ENCODE results near the gene CLDN7.

Gene CLDN7

GRCh38 chr17:7235693-7236665 is 26.3 kb downstream of the CLDN7 start:
- DNase-seq: no peak

- DNase-seq: peak; percentile 45
Measured at GRCh38 chr17:7234083-7234951, 28.0 kb downstream of the CLDN7 start, which contains the start of gene DVL2. Gene DVL2, minus strand, starts transcription at chr17:7234517. Its CDS starts 255 bp downstream, at chr17:7234262.

DNA sequence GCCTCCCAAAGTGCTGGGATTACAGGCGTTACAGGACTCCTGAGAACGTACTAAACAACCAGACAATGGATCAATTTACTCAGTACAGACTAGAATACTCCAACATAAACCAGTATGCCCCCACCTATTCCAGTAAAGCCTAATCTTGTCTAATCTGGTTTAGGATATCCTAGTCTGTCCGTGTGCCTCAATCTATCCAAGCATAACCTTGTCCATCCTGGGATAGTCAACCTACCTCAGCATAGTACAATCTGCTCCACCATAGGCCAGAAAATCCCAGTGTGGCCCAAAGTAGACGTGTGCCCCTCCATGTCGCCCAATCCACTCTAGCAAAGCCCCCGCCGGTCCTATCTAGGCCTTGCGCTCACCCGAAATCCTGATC is 28.6 kb downstream of the CLDN7 start:
- no peak for DNase-seq

GRCh38 chr17:7232114-7232513 is 30.2 kb downstream of the CLDN7 start:
- DNase-seq: no peak

DNA sequence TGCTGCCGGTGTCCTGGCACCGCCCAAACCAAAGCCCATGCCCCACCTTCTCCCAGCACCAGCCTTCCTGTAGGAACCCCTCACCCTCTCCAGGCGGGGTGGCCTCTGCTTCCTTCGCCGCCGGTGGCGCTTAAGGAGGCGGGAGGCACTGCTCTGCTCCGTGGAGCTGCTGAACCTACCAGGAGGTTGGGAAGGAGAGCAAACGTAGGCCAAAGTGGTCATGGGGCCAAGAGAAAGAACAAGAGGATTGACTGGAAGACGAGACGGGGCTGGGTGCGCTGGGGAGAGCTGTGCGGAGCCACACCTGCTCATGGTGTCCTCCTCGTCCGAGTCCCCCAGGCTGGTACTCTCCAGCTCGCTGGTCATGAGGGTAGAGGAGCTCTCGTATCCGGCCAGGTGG is 32.8 kb downstream of the CLDN7 start:
- no peak for DNase-seq

DNA sequence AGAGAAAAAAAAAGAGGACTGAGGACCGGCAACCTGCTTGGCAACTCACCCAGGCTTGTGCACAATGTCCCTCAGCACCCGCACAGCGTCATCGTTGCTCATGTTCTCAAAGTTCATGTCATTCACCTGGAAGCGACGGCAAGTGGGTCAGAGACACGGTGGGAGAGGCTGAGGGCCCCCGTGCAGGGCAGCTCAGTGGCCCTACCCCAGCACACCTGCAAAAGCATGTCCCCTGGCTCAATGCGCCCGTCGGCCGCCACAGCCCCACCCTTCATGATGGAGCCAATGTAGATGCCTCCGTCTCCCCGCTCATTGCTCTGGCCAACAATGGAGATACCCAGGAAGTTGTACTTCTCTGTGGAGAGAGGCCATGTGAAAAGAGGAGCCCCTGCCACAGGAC is 33.4 kb downstream of the CLDN7 start:
- DNase-seq: no peak

DNA sequence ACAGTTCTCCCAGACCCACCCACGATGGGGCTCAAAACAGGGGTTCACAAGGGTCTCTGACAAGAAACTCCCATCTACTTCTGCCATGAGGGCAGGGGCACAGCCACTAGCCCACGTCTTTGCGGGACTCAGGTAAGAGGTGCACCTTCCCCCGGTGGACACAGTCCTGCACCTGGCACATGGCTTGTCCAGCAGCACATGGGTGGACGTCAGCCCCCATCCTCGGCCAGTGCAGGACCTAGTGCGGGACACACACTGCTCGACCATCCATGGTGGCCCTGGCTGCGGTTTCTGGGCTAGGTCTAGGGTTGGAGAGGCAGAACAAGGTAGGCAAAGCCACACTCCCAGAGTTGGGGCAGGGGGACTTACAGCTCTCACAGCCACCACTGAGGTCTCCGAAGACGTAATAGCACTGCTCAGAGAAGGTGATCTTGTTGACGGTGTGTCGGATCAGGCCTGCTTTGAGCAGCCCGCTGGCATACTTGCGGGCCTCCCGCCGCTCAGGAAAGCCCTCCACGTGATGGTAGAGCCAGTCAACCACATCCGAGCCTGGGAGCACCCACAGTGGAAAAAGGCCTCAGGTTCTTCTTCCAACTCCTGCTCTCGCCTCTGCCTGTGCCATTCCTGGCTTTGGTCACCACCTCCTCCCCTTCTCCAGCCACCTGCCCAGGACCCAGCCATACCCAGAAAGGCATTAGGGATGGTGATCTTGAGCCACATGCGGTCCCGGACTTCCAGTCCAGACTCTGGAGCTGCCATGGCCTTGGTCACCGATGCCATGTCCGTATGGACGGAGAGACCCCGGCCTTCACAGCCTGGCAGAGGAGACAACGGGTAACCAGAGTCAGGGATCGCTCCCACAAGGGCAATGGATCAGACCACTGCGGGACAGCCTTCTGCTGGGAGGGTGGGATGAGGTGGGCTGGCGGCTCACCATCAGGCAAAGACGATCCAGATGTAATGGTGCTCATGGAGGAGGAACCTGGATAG is 35.3 kb downstream of the CLDN7 start:
- DNase-seq: no peak

GRCh38 chr17:7225711-7226331 is 36.5 kb downstream of the CLDN7 start:
- no peak for DNase-seq

DNA sequence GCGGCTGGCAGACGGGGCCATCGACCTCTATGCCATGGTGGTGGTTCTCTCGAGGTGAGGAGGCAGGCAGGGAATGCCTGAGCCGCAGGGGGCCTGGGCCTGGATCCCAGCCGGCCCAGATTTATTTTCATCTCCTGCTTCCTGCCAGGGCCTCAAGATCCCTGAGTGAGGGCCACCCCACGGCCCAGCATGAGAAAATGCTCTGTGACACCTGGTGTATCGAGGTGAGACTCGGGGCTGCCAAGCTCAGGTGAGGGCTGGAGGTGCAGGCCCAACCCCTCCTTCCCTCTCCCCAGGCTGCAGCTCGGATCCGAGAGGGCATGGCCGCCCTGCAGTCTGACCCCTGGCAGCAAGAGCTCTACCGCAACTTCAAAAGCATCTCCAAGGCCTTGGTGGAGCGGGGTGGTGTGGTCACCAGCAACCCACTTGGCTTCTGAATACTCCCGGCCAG is 37.6 kb downstream of the CLDN7 start:
- DNase-seq: no peak

DNA sequence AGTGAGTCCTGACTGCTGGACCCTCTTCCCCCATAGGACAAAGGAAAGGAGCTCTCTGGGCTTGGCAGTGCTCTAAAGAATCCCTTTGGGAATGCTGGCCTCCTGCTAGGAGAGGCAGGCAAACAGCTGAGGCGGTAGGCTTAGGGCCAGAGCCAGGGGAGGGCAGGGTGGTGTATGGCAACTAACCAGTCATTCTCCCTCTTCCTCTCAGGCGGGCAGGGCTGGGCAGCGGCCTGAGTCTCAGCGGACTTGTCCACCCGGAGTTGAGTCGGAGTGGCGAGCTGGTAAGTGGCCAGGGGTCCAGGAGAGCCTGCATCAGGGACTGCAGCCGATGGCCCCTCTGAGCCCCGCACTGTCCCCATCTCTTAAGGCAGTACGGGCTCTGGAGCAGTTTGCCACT is 38.2 kb downstream of the CLDN7 start:
- DNase-seq: no peak

GRCh38 chr17:7223375-7223774 is 38.9 kb downstream of the CLDN7 start:
- no peak for DNase-seq

GRCh38 chr17:7222972-7223292 is 39.3 kb downstream of the CLDN7 start:
- DNase-seq: no peak

DNA sequence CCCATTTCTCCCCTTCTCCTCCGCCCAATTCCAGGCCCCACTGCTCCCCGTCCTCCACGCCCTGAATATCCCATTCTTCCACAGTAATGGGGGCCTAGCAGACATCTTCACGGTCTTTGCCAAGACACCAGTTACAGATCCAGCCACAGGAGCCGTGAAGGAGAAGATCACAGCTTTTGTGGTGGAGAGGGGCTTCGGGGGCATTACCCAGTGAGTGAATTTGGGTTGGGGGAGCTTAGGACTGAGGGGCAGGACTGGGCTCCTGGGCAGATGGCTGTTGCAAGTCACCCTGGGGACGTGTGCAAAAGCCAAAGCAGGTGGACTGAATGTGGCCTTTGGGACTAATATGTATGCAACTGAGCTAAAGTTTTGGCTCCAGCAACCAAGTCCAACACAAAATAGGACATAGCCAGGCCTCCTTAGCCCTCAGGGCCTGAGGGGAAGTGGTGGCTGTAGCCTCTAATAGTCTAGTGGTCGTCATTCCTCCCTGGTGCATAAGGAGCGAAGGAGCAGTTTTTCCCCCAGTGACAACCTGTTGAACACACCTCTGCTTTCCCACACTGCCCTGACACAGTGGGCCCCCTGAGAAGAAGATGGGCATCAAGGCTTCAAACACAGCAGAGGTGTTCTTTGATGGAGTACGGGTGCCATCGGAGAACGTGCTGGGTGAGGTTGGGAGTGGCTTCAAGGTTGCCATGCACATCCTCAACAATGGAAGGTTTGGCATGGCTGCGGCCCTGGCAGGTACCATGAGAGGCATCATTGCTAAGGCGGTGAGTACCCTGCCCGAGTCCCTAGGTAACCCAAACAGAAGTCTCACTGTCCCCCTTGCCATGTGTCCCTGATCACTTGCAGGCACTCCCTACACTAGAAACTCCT is 39.9 kb downstream of the CLDN7 start:
- no peak for DNase-seq

GRCh38 chr17:7221278-7222092 is 40.8 kb downstream of the CLDN7 start:
- no peak for DNase-seq

DNA sequence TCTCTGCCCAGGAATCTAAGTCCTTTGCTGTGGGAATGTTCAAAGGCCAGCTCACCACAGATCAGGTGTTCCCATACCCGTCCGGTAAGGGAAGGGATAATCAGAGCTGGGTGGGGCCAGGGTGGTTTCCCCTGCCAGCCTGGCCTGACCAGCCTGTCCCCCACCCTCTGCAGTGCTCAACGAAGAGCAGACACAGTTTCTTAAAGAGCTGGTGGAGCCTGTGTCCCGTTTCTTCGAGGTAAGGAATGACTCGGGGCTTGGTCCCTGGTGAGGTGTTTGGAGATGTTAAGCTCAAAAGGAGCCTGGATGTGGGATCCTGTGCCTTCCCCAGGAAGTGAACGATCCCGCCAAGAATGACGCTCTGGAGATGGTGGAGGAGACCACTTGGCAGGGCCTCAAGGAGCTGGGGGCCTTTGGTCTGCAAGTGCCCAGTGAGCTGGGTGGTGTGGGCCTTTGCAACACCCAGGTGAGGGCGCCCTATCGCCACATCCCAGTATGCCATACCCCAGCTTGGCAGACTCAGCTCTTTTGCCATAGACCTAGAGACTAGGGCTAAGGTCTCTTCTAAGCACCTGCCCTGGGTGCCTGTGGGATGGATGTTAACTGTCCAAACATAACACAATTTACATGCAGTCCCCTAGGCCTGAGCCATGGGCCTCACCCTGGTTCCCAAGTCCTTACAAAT is 41.5 kb downstream of the CLDN7 start:
- DNase-seq: peak; percentile 2

GRCh38 chr17:7219812-7220592 is 42.3 kb downstream of the CLDN7 start, which contains the start of the genes ACADVL and DLG4:
Gene ACADVL, plus strand, starts transcription at chr17:7219938. Its CDS starts 47 bp downstream, at chr17:7219985.
Gene DLG4, minus strand, starts transcription at chr17:7219836.
- peak; percentile 14 for DNase-seq

DNA sequence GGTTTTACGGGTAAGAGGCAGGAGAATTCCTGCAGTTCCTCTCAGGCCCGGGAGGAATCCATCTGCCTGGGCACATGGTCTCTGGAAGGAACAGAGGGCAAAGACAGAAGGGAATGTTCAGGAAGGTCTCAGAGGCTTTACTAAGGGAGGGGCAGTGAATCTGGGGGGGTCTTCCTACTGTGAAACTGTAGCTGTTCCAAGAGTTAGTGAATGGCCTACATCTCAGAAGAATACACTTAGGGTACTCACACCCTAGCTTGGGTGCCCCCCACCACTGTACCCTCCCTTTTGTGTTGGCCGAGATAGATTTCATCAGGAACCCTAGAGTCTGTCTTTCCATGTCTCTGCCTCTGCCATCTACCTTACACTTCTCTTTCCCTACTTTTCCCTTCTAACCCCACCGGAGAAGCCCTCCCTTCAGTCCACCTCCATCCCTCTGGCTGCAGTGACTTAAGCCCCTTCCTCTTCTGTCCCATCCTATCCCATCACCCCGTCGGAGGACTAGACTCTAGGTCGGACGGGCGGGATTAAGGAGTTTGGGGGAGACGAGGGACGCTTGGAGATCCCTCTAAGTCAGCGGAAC is 43.0 kb downstream of the CLDN7 start:
- DNase-seq: no peak

DNA sequence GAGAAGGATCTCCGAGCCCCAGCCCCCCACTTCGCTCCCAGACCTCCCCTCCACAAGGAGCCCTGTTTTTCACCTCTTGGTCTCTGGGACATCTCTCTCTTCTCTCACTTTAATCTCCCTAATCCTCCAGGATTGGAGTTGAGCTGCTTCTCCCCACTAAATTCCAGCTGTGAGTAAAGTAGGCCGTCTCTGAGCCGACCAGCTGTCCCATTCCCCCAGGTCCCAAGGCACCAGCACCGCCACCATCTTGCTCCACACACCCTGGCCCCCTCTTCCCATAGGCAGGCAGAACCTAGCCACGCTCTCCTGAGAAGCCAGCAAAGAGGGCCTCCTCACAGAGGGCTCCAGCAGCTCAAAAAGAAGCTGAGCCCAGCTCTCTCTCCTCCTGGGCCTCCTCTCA is 43.5 kb downstream of the CLDN7 start:
- no peak for DNase-seq
